Pancreas (tissue), 10 donors: ENCODE data around the gene DROSHA. TPM values are rescaled to one million over a fixed set of nuclear protein-coding genes. Genes with fewer than 3 reads are reported as not detected.

Source experiments
- ATAC-seq, 4 donors: fragments of 200-7000 bp; cut with Tn5 transposase; one replicate each; pipeline versions ENCODE4 v1.8.0 to v1.9.1; 2020; ENCODE audit warnings: mild to moderate bottlenecking in 4 of 4, moderate library complexity in 4 of 4
- DNase-seq, 6 donors: peaks; one replicate each; pipeline ENCODE4 v3.0.0-alpha.2; 2020
- FAIRE-seq: peaks from 2 replicates; lab custom pipeline; 2012; peaks lifted over from hg19 to GRCh38; lab: Jason Lieb, UNC
- H3K27ac ChIP-seq, 4 donors: fragments of 200-600 bp; sonication (generic); 1 replicate in 3 of 4; 2 replicates in 1 of 4; pipeline versions ENCODE4 v1.5.0 to v1.8.0; 2020
- H3K27me3 ChIP-seq, 4 donors: fragments of 200-600 bp; one replicate each; pipeline ENCODE4 v1.8.0; 2021
- H3K36me3 ChIP-seq, 3 donors: fragments of 200-600 bp; sonication (generic) in 1 of 3; one replicate each; pipeline versions ENCODE4 v1.5.0 to v1.8.0; 2020 to 2021
- H3K4me1 ChIP-seq, 3 donors: fragments of 200-600 bp; one replicate each; pipeline ENCODE4 v1.8.0; 2021
- H3K4me3 ChIP-seq, 4 donors: fragments of 200-600 bp; sonication (generic) in 2 of 4; one replicate each; pipeline versions ENCODE4 v1.5.0 to v1.8.0; 2020 to 2021
- H3K9me3 ChIP-seq, 4 donors: fragments of 200-600 bp; one replicate each; pipeline ENCODE4 v1.8.0; 2021
- CTCF ChIP-seq, 4 donors: fragments of 200-600 bp; sonication (generic) in 3 of 4; IDR thresholded peaks; one replicate each; pipeline versions ENCODE4 v1.5.0 to v1.8.0; 2021; ENCODE audit warnings: antibody characterized with exemption in 4 of 4
- WGBS, 2 donors: extraction: QIAGEN DNeasy Blood & Tissue Kit; methylation state at CpG; one replicate each; pipeline ENCODE4 v1.1.7; 2013; 5-methylcytosine and 5-hydroxymethylcytosine counted together
- intact Hi-C, 3 donors: fragments of 100-400 bp; cut with DNase I; formaldehyde crosslinking; loops; one replicate each; pipeline versions ENCODE4 v1.11.1 to v1.14.2; 2022
- polyA plus RNA-seq, 2 donors: library from polyadenylated mRNA; stranded (reverse); fragments of 200-250 nt; gene quantifications; one replicate each; pipeline ENCODE4 v1.2.3, GENCODE V29; 2013
- total RNA-seq, 6 donors: library from RNA; stranded (reverse); fragmentation: NEBNext Ultra II Directional in 4 of 6; extraction: Animal tissue kit (Norgen Biotek cat#: 25700) in 4 of 6; gene quantifications; one replicate each; pipeline versions ENCODE4 v1.2.1 to v1.2.4, GENCODE V29; 2021 to 2023
- donor health status: healthy with polysubstance abuse.
- donor health status: DM: no; HTN: no; CAD: no; lungs with moderate emphysema.
- donor health status: DM: no; HTN: no; CAD: no.
- donor health status: control.
- donor health status: control.
- donor health status: Bipolar disorder and iron deficiency.
- donor health status: DM: yes; HTN: yes; CAD: no.
- donor health status: DM: no; HTN: no; CAD: no.
- donor health status: DM: no; HTN: no; CAD: no.
- donor health status: DM: yes; HTN: yes; CAD: no.

Gene DROSHA
- total and polyA plus RNA-seq, 8 donors, result 19.0 to 79.0 (median 28.0) TPM

DNA sequence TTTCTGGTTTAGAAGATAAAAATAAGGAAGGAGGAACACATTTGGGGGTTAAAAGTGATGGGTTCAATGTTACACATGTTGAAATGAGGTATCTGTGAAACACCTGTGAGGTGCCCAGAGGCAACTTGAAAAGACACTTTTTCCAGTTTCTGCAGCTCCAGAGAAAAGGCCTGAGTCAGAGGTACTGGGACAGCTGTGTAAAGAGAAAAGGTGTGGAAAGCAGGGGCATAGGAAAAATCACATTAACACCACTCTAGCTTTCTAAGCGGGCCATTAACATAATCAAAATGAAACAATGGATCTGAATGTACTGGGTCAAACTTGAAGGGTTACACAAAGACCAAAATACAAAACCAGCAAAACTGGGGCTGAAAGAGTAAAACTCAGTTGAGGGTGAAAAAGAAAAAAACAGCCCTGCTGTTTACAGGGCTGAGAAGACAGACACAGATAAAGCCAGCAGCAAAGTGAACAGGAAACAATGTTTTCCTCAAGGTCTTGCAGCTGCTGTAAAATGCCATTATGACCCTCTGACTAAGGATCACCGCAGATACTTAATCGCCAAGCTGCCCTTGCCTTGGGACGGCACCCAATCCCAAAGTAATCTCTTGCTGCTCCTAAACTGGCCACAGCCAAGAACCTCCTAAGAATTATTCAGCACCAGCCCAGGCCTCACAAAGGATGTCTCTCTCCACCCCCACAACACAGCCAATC lies 104.7 kb downstream of the DROSHA start:
- DNase-seq (no peak), FAIRE-seq (no peak), ATAC-seq (peak in 2 of 4 donors; percentile 21 to 44)
- no peaks in the 10 kb centered on the region for H3K4me1 ChIP-seq
- no peaks in the 10 kb centered on the region for H3K36me3 ChIP-seq
- no peaks in the 10 kb centered on the region for H3K27me3 ChIP-seq
- 85 to 92% methylated on average over 4 of the region's 4 CpGs for WGBS, 2 donors
- no peak overlapping the region for H3K27ac ChIP-seq
- TF ChIP-seq CTCF (IDR thresholded peaks at IDR 0.05), result no peak
- intact Hi-C loops, result no loop called here
- H3K4me3 ChIP-seq, result no peak overlapping the region
- no peaks in the 10 kb centered on the region for H3K9me3 ChIP-seq

DNA sequence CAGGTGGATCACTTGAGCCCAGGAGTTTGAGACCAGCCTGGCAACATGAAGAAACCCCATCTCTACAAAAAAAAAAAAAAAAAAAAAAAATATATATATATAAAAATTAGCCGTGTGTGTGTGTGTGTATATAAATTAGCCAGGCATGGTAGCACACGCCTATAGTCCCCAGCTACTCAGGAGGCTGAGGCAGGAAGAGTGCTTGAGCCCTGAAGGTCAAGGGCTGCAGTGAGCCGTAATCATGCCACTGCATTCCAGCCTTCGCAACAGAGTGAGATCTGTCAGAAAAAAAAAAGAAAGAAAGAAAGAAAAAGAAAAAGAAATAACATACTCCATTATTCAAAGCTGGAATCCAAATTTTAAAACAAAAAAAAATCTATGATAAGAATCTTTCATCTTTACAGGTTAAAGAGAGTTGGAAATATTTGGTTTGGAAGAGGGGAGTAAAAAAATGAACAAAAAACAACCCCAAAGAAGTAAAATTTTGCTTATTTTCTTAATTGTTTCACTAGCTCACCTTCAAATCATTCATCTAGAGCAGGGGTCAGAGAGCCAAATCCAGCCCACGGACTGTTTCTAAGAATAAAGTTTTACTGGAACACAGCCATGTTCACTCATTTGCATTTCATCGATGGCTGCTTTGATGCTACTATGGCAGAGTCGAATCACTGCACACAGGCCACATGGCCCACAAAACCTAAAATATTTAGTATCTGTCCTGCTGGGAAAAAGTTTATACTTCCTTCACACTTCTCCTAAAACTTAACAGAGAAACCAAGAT lies 109.9 kb downstream of the DROSHA start:
- 83 to 88% methylated on average over 7 of the region's 7 CpGs for WGBS, 2 donors
- peaks cover 0 to 21% (median 0%) of the 10 kb centered on the region in 3 donors for H3K36me3 ChIP-seq
- DNase-seq, result no peak
- intact Hi-C loops, result no loop called here
- H3K9me3 ChIP-seq, result no peaks in the 10 kb centered on the region
- H3K4me1 ChIP-seq, result no peaks in the 10 kb centered on the region
- ATAC-seq, result no peak
- TF ChIP-seq CTCF (IDR thresholded peaks at IDR 0.05), result no peak
- no peaks in the 10 kb centered on the region for H3K27me3 ChIP-seq
- no peak for FAIRE-seq
- no peak overlapping the region for H3K27ac ChIP-seq
- H3K4me3 ChIP-seq, result no peak overlapping the region

DNA sequence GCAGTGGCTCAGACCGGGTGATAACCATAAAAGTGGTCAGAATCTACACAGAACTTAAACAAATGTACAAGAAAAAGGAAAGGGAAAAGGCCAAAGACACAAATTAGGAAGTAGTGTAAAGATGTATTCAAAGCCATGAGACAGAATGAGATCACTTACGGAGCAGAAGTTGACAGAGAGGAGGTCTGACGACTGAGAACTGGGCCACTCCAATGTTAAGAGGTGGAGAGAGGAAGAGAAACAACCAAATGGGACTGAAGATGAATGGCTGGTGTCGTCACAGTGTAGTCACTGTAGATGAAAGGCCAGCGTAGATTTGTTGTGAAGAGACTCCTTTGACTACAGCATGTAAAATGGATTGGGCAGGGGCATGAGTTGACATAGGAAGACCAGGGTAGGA lies 114.4 kb downstream of the DROSHA start:
- ATAC-seq (no peak), FAIRE-seq (no peak), DNase-seq (no peak)
- H3K27ac ChIP-seq, result no peak overlapping the region
- no peak overlapping the region for H3K4me3 ChIP-seq
- H3K27me3 ChIP-seq, result no peaks in the 10 kb centered on the region
- intact Hi-C loops, result no loop called here
- peaks cover 0 to 21% (median 0%) of the 10 kb centered on the region in 3 donors for H3K36me3 ChIP-seq
- H3K4me1 ChIP-seq, result no peaks in the 10 kb centered on the region
- 95 to 97% methylated on average over 5 of the region's 5 CpGs for WGBS, 2 donors
- no peaks in the 10 kb centered on the region for H3K9me3 ChIP-seq
- TF ChIP-seq CTCF (IDR thresholded peaks at IDR 0.05), result no peak

DNA sequence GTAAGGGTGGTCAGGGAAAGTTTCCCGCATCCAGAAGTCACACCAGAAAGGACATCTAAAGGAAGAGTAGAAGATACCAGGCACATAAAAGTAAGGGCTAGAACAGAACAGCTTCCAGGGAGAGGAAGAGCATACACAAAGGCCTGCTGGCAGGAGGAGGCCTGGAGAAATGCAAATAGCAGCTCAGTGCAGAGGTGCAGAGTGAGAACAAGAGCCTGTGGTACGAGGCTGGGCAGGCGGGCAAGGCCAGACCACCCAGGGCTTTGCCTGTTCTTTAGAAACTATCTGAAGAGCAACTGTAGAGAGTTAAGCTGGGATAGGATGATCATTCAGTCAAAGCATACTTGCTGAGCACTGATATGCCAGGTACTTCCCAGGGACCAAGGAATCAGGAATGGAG lies 115.3 kb downstream of the DROSHA start:
- intact Hi-C loops, result no loop called here
- H3K4me3 ChIP-seq, result no peak overlapping the region
- H3K36me3 ChIP-seq, result peaks cover 0 to 21% (median 0%) of the 10 kb centered on the region in 3 donors
- no peak for TF ChIP-seq CTCF (IDR thresholded peaks at IDR 0.05)
- no peak overlapping the region for H3K27ac ChIP-seq
- no peaks in the 10 kb centered on the region for H3K27me3 ChIP-seq
- ATAC-seq (no peak), DNase-seq (no peak), FAIRE-seq (no peak)
- no peaks in the 10 kb centered on the region for H3K9me3 ChIP-seq
- 93 to 96% methylated on average over 3 of the region's 3 CpGs for WGBS, 2 donors
- no peaks in the 10 kb centered on the region for H3K4me1 ChIP-seq

GRCh38 chr5:31415960-31416359 lies 115.9 kb downstream of the DROSHA start:
- Histone ChIP-seq H3K27me3 (no peaks in the 10 kb centered on the region), H3K27ac (no peak overlapping the region), H3K4me3 (no peak overlapping the region), H3K36me3 (peaks cover 0 to 17% (median 0%) of the 10 kb centered on the region in 3 donors), H3K4me1 (no peaks in the 10 kb centered on the region), H3K9me3 (no peaks in the 10 kb centered on the region)
- 95 to 97% methylated on average over 2 of the region's 2 CpGs for WGBS, 2 donors
- no peak for FAIRE-seq
- intact Hi-C loops, result no loop called here
- ATAC-seq, result no peak
- DNase-seq, result no peak
- TF ChIP-seq CTCF (IDR thresholded peaks at IDR 0.05), result no peak
